ENCODE measurements around the gene FAM163B. TPM values are rescaled to one million over a fixed set of nuclear protein-coding genes. Genes with fewer than 3 reads are reported as not detected.

Gene FAM163B
- total and polyA plus RNA-seq, 2 donors (not counting 3 experiments of a cell fraction or from before 2014, with no cell fraction given), result not detected

GRCh38 chr9:133650026-133650425 lies 40.8 kb upstream of the FAM163B start:
- no peak overlapping the region for H3K27ac ChIP-seq (ENCODE audit: insufficient read depth, low read depth, low read length)
- POLR2A ChIA-PET, result no interaction called here
- no peaks in the 10 kb centered on the region for H3K36me3 ChIP-seq (ENCODE audit: control insufficient read depth in 2 of 2, extremely low read depth in 1 of 2, insufficient read depth in 2 of 2, low read length in 2 of 2)

DNA sequence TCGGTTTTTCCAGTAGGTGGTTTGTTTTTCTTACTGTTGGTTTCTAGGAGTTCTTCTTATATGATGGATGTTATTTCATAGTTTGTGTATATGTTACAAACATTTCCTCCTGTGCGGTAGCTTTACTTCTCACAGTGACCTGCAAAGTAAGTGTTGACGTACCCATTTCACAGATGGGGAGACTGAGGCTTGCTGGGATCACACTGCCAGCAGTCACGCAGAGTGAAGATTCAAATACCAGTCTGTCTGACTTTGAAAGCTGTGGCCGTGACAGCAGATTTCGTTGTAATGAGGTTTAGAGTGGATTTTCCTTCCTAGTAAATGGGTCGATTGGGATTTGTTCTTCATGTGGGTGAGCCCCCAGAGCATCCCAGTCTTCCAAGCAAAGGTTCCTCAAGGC lies 40.0 kb upstream of the FAM163B start:
- CTCF ChIA-PET, result no interaction called here
- BruUV-seq (replicated peaks), result no TSS peak
- dilution Hi-C loops (cut with MboI; ENCODE audit: extremely low pct_ligation_motif_present, low sequenced_read_pairs), result no loop called here
- Histone ChIP-seq H3K4me2 (ENCODE audit: insufficient read depth, low read length) (no peak overlapping the region), H3K4me1 (ENCODE audit: control insufficient read depth, extremely low read depth, insufficient read depth, low read length) (no peaks in the 10 kb centered on the region), H3K79me2 (ENCODE audit: control insufficient read depth, insufficient read depth, low read length) (no peaks in the 10 kb centered on the region), H3K27me3 (ENCODE audit: control insufficient read depth in 2 of 2, insufficient read depth in 2 of 2, low read length in 2 of 2) (no peaks in the 10 kb centered on the region), H3K9me3 (replicated peaks; ENCODE audit: control insufficient read depth, insufficient read depth, low read length) (no peaks in the 10 kb centered on the region), H3K27ac (ENCODE audit: insufficient read depth, low read depth, low read length) (no peak overlapping the region), H4K20me1 (replicated peaks; ENCODE audit: control insufficient read depth, extremely low read depth, insufficient read depth, low read length) (no peaks in the 10 kb centered on the region), H3K4me3 (replicated peaks in 1 of 3; ENCODE audit: insufficient read depth in 1 of 3, low read depth in 1 of 3, low read length in 3 of 3) (no peak overlapping the region), H3K9me1 (replicated peaks; ENCODE audit: control insufficient read depth, extremely low read depth, insufficient read depth, low read length) (no peaks in the 10 kb centered on the region), H3K9ac (replicated peaks; ENCODE audit: extremely low read depth, insufficient read depth, low read length) (no peak overlapping the region), H3K36me3 (ENCODE audit: control insufficient read depth in 2 of 2, extremely low read depth in 1 of 2, insufficient read depth in 2 of 2, low read length in 2 of 2) (no peaks in the 10 kb centered on the region), H2AFZ (ENCODE audit: low read depth, low read length) (no peak overlapping the region)
- intact Hi-C loops (cut with micrococcal nuclease), result no loop called here
- no peak for DNase-seq (ENCODE audit: low read depth, low spot score)
- POLR2A ChIA-PET, result no interaction called here
- TF ChIP-seq, protein P1, sequence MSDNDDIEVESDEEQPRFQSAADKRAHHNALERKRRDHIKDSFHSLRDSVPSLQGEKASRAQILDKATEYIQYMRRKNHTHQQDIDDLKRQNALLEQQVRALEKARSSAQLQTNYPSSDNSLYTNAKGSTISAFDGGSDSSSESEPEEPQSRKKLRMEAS (IDR thresholded peaks at IDR 0.05; ENCODE audit: insufficient read depth, insufficient read length), result no peak
- TF ChIP-seq FOS (IDR thresholded peaks at IDR 0.05; ENCODE audit: borderline replicate concordance, insufficient read depth, low read length) (no peak), JUN (IDR thresholded peaks at IDR 0.05; ENCODE audit: borderline replicate concordance, insufficient read depth, insufficient read length, low read depth) (no peak), GATA2 (IDR thresholded peaks at IDR 0.05; ENCODE audit: insufficient read depth, insufficient read length, low read depth, low read length) (no peak), EZH2 (IDR thresholded peaks at IDR 0.05; ENCODE audit: borderline replicate concordance, low read depth, low read length, severe bottlenecking) (no peak), POLR2A (IDR thresholded peaks at IDR 0.05; ENCODE audit: low read depth, low read length) (no peak), POLR2AphosphoS5 (IDR thresholded peaks at IDR 0.05; ENCODE audit: insufficient read depth, low read depth, low read length) (no peak), MYC (IDR thresholded peaks at IDR 0.05; ENCODE audit: low read depth, low read length) (no peak)
- TF ChIP-seq, protein P2, sequence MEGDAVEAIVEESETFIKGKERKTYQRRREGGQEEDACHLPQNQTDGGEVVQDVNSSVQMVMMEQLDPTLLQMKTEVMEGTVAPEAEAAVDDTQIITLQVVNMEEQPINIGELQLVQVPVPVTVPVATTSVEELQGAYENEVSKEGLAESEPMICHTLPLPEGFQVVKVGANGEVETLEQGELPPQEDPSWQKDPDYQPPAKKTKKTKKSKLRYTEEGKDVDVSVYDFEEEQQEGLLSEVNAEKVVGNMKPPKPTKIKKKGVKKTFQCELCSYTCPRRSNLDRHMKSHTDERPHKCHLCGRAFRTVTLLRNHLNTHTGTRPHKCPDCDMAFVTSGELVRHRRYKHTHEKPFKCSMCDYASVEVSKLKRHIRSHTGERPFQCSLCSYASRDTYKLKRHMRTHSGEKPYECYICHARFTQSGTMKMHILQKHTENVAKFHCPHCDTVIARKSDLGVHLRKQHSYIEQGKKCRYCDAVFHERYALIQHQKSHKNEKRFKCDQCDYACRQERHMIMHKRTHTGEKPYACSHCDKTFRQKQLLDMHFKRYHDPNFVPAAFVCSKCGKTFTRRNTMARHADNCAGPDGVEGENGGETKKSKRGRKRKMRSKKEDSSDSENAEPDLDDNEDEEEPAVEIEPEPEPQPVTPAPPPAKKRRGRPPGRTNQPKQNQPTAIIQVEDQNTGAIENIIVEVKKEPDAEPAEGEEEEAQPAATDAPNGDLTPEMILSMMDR (IDR thresholded peaks at IDR 0.05; ENCODE audit: extremely low read depth in 1 of 2, insufficient read depth in 1 of 2, low read depth in 1 of 2, low read length in 2 of 2), result no peak
- no peak for FAIRE-seq

More at GRCh38 chr9:133650026-133650425, 40.8 kb upstream of the FAM163B start:
- no peak overlapping the region for H3K9ac ChIP-seq (replicated peaks; ENCODE audit: extremely low read depth, insufficient read depth, low read length)
- no peak overlapping the region for H2AFZ ChIP-seq (ENCODE audit: low read depth, low read length)
- no peak for FAIRE-seq
- DNase-seq (ENCODE audit: low read depth, low spot score), result no peak
- no peaks in the 10 kb centered on the region for H3K9me1 ChIP-seq (replicated peaks; ENCODE audit: control insufficient read depth, extremely low read depth, insufficient read depth, low read length)
- CTCF ChIA-PET, result no interaction called here
- BruUV-seq (replicated peaks), result no TSS peak
- H3K27me3 ChIP-seq (ENCODE audit: control insufficient read depth in 2 of 2, insufficient read depth in 2 of 2, low read length in 2 of 2), result no peaks in the 10 kb centered on the region
- H4K20me1 ChIP-seq (replicated peaks; ENCODE audit: control insufficient read depth, extremely low read depth, insufficient read depth, low read length), result no peaks in the 10 kb centered on the region
- H3K4me1 ChIP-seq (ENCODE audit: control insufficient read depth, extremely low read depth, insufficient read depth, low read length), result no peaks in the 10 kb centered on the region
- H3K9me3 ChIP-seq (replicated peaks; ENCODE audit: control insufficient read depth, insufficient read depth, low read length), result no peaks in the 10 kb centered on the region
- H3K79me2 ChIP-seq (ENCODE audit: control insufficient read depth, insufficient read depth, low read length), result no peaks in the 10 kb centered on the region
- H3K4me2 ChIP-seq (ENCODE audit: insufficient read depth, low read length), result no peak overlapping the region
- TF ChIP-seq MYC (IDR thresholded peaks at IDR 0.05; ENCODE audit: low read depth, low read length) (no peak), GATA2 (IDR thresholded peaks at IDR 0.05; ENCODE audit: insufficient read depth, insufficient read length, low read depth, low read length) (no peak), POLR2AphosphoS5 (IDR thresholded peaks at IDR 0.05; ENCODE audit: insufficient read depth, low read depth, low read length) (no peak)
- TF ChIP-seq, protein P2 (IDR thresholded peaks at IDR 0.05; ENCODE audit: extremely low read depth in 1 of 2, insufficient read depth in 1 of 2, low read depth in 1 of 2, low read length in 2 of 2), result no peak
- intact Hi-C loops (cut with micrococcal nuclease), result no loop called here
- dilution Hi-C loops (cut with MboI; ENCODE audit: extremely low pct_ligation_motif_present, low sequenced_read_pairs), result no loop called here
- no peak overlapping the region for H3K4me3 ChIP-seq (replicated peaks in 1 of 3; ENCODE audit: insufficient read depth in 1 of 3, low read depth in 1 of 3, low read length in 3 of 3)

Data from endothelial cell of umbilical vein (primary cell).